Spleen (tissue), 3 donors: ENCODE data around the gene NUP58.

Experiments used
- POLR2A ChIP-seq, 3 donors: fragments of 450-650 bp; IDR thresholded peaks; one replicate each; pipeline ENCODE4 v1.5.1; 2017; ENCODE audit warnings: antibody characterized with exemption in 3 of 3, mild to moderate bottlenecking in 1 of 3
- POLR2AphosphoS5 ChIP-seq, 3 donors: sonication (generic); formaldehyde crosslinking; IDR thresholded peaks; one replicate each; pipeline ENCODE4 v1.5.1; 2017; ENCODE audit warnings: antibody characterized with exemption in 3 of 3

DNA sequence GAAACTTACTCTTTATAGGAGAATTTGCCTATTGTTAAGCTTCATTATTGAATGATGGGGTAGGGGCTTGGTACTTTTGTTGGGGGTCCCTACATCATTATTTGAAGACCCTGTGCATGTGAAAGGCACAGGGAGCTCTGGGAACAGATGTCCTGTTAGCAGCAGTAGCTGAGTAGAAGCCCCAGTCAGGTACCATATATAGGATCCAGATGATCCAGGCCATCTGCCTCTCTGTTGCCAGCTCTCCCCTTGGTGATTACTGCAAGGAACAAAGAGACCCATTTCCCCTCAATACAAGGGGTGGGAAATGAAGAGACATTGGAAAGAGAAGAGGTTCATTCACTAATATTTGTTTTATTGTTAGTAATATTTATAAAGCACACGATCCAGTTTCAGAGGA lies 9.7 kb upstream of the NUP58 start:
- no peak for TF ChIP-seq POLR2AphosphoS5 (IDR thresholded peaks at IDR 0.05)
- TF ChIP-seq POLR2A (IDR thresholded peaks at IDR 0.05) = no peak
